ENCODE data around the gene TUBB8.

Gene TUBB8

DNA sequence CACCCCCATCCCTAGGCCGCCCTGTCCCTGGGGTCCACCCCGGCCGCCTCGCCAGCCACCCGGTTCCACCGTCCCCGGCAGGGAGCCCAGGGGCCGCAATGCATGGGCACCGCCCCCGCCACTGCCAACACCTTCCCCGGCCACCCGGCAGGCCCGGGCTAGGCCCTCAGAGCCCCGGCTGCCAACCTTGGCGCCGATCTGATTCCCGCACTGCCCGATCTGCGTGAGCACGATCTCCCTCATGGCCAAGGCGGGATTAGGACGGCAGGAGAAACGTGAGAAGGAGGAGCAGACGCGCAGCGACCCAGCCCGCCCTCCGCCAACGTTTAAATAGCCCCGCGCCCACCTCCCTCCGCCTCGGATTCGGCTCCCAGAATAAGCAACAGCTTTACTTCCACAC is at the start of gene TUBB8:
Gene TUBB8, minus strand, starts transcription at position 301 of the 400 bp plus-strand sequence. Its CDS starts 58 bp downstream, at position 243.
- TF ChIP-seq, protein P1, sequence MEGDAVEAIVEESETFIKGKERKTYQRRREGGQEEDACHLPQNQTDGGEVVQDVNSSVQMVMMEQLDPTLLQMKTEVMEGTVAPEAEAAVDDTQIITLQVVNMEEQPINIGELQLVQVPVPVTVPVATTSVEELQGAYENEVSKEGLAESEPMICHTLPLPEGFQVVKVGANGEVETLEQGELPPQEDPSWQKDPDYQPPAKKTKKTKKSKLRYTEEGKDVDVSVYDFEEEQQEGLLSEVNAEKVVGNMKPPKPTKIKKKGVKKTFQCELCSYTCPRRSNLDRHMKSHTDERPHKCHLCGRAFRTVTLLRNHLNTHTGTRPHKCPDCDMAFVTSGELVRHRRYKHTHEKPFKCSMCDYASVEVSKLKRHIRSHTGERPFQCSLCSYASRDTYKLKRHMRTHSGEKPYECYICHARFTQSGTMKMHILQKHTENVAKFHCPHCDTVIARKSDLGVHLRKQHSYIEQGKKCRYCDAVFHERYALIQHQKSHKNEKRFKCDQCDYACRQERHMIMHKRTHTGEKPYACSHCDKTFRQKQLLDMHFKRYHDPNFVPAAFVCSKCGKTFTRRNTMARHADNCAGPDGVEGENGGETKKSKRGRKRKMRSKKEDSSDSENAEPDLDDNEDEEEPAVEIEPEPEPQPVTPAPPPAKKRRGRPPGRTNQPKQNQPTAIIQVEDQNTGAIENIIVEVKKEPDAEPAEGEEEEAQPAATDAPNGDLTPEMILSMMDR (conservative IDR thresholded peaks at IDR 0.05; ENCODE audit: low read depth): no peak
- ChIA-PET POLR2A (ENCODE audit: low non-redundant PET) (no interaction called here), CTCF (no interaction called here)
- no peak for DNase-seq (ENCODE audit: low spot score)
- no peak within 1 kb of the TSS for H3K27ac ChIP-seq

DNA sequence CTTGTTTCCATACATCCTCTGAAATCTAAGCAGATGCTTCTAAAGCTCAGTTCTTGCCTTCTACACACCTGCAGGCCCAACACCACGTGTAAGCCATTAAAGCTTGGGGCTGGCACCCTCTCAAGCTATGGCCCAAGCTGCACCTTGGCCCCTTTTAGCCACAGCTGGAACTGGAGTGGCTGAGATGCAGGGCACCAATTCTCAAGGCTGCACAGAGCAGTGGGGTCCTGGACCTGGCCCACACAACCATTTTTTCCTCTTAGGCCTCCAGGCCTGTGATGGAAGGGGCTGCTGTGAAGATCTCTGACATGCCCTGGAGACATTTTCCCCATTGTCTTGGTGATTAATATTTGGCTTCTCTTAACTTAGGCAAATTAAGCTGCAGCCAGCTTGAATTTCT is 47.4 kb upstream of the TUBB8 start:
- ChIA-PET CTCF (interaction anchor here (0.6 to 0.8 kb wide), 2 partner anchors 23 to 44 kb away, joined by 3 to 4 read pairs; no protein-coding TSS in a partner anchor), POLR2A (ENCODE audit: low non-redundant PET) (no interaction called here)
- TF ChIP-seq, protein P1 (conservative IDR thresholded peaks at IDR 0.05; ENCODE audit: low read depth): no peak
- DNase-seq (ENCODE audit: low spot score): no peak
- H3K27ac ChIP-seq: no peak overlapping the region

- TF ChIP-seq, protein P1 (conservative IDR thresholded peaks at IDR 0.05; ENCODE audit: low read depth): no peak
- H3K27ac ChIP-seq: no peak overlapping the region
- no peak for DNase-seq (ENCODE audit: low spot score)
- ChIA-PET POLR2A (ENCODE audit: low non-redundant PET) (no interaction called here), CTCF (interaction anchor here (0.6 to 0.8 kb wide), 2 partner anchors 22 to 45 kb away, joined by 3 to 4 read pairs; no protein-coding TSS in a partner anchor)
Observed at GRCh38 chr10:95356-96115, 46.4 kb upstream of the TUBB8 start.

DNA sequence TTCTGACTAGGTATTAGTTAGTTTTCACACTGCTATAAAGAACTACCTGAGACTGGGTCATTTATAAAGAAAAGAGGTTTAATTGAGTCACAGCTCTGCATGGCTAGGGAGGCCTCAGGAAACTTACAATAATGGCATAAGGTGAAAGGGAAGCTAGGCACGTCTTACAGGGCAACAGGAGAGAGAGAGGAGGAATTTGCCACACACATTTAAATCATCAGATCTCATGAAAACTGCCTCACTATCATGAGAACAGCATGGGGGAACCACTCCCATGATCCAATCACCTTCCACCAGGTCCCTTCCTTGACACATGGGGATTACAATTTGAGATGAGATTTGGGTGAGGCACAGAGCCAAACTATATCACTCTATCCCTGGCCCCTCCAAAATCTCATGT is 45.5 kb upstream of the TUBB8 start:
- ChIA-PET POLR2A (ENCODE audit: low non-redundant PET) (no interaction called here), CTCF (no interaction called here)
- TF ChIP-seq, protein P1 (conservative IDR thresholded peaks at IDR 0.05; ENCODE audit: low read depth): no peak
- DNase-seq (ENCODE audit: low spot score): no peak
- H3K27ac ChIP-seq: no peak overlapping the region

GRCh38 chr10:92846-93245 is 43.8 kb upstream of the TUBB8 start:
- POLR2A ChIA-PET (ENCODE audit: low non-redundant PET): no interaction called here
- CTCF ChIA-PET: no interaction called here
- TF ChIP-seq, protein P1 (conservative IDR thresholded peaks at IDR 0.05; ENCODE audit: low read depth): no peak
- DNase-seq (ENCODE audit: low spot score): peak; percentile 45
- no peak overlapping the region for H3K27ac ChIP-seq

DNA sequence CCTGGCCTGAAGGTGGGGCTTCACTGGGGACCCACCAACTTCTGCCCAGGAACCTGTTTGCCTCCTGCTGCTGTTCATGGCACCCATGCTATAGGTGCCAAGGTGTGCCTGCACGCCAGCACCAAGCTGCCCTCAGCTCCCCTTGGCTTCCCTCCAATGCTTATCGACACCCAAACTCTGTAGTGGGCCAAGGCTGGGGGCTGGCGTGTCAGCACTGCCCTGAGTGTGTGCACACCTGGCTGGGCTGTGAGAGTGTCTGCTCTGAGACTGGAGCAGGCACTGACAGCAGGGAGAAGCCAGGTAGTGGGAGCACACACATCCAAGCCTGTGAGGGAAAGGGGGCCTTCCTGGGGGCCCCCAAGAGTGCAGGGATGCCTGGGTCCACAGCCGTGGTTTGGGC is 43.1 kb upstream of the TUBB8 start:
- CTCF ChIA-PET: no interaction called here
- POLR2A ChIA-PET (ENCODE audit: low non-redundant PET): no interaction called here
- H3K27ac ChIP-seq: no peak overlapping the region
- TF ChIP-seq, protein P1 (conservative IDR thresholded peaks at IDR 0.05; ENCODE audit: low read depth): no peak
- DNase-seq (ENCODE audit: low spot score): no peak

All from RWPE1 (cell line).